Measurements from ENCODE around the gene FGL2.

DNA sequence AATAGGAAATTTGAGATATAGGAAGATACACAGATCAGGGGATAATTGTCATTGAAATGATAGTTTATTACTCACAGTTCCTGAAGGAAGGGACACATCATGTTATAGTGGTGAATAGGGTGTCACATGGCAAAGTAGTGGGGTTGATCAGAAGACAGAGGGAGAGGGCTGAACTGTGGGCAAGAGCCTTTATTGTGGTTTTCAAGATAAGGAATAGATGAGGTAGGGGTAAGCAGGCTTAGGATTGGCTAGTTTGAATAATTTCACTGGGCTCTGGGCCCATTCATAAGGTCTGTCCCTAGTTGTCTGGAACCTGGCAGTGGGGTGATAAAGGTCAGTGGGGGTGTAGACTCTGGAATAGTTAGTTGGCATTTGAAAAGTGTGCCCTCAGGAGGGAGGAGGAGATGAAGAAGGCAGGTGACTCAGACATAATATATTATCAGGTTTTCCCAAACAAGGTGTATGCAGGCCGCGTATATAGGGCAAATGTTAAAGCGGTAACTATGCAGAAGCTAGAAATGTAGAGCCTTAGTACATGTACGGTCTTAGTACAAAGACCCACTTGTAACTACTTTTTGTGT, 18.5 kb downstream of the FGL2 start:
- TF ChIP-seq, protein P1, sequence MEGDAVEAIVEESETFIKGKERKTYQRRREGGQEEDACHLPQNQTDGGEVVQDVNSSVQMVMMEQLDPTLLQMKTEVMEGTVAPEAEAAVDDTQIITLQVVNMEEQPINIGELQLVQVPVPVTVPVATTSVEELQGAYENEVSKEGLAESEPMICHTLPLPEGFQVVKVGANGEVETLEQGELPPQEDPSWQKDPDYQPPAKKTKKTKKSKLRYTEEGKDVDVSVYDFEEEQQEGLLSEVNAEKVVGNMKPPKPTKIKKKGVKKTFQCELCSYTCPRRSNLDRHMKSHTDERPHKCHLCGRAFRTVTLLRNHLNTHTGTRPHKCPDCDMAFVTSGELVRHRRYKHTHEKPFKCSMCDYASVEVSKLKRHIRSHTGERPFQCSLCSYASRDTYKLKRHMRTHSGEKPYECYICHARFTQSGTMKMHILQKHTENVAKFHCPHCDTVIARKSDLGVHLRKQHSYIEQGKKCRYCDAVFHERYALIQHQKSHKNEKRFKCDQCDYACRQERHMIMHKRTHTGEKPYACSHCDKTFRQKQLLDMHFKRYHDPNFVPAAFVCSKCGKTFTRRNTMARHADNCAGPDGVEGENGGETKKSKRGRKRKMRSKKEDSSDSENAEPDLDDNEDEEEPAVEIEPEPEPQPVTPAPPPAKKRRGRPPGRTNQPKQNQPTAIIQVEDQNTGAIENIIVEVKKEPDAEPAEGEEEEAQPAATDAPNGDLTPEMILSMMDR (IDR thresholded peaks at IDR 0.05): no peak
- TF ChIP-seq ZFX (IDR thresholded peaks at IDR 0.05; ENCODE audit: borderline replicate concordance): no peak

All from 22Rv1 (cell line).